ENCODE data around the gene MIPOL1. TPM values are rescaled to one million over a fixed set of nuclear protein-coding genes. Genes with fewer than 3 reads are reported as not detected.

Gene MIPOL1
- total and polyA plus RNA-seq, 4 donors, result 0.51 to 6.6 (median 1.9) TPM

DNA sequence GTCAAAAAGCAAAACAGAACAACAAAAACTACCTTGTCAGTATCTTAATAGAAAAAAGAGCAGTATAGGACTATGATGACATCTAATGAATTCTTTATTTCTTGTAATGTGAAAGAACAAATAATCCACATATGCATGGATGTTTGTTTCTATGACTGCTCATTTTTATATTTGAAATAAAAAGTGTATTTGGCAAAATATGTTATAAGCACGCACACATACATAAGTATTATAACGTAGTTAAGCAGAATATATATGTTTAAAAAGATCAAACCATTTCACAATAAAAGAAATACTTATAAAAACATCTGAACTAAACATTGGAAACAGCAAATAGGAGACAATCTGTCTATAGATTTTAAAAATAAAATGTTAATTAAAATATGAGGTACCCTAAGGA is 74.8 kb downstream of the MIPOL1 start:
- no peak overlapping the region for H3K4me3 ChIP-seq (ENCODE audit: low read depth in 1 of 3, low read length in 3 of 3)
- no peak overlapping the region for H3K27ac ChIP-seq (ENCODE audit: low read depth in 1 of 2, low read length in 2 of 2)
- no peaks in the 10 kb centered on the region for H3K27me3 ChIP-seq (ENCODE audit: control insufficient read depth in 4 of 4, insufficient read depth in 4 of 4, low read length in 3 of 4)
- H3K36me3 ChIP-seq (ENCODE audit: control insufficient read depth in 4 of 4, insufficient read depth in 3 of 4, low read depth in 1 of 4, low read length in 3 of 4), result no peaks in the 10 kb centered on the region
- no peak for DNase-seq (ENCODE audit: low spot score)
- no peaks in the 10 kb centered on the region for H3K9me3 ChIP-seq (ENCODE audit: control insufficient read depth in 4 of 4, low read length in 3 of 4)
- WGBS, result 97% methylated on average over 2 of the region's 2 CpGs
- H3K9ac ChIP-seq (ENCODE audit: low read depth in 1 of 2, low read length in 2 of 2), result no peak overlapping the region
- peaks cover 0 to 5% (median 3%) of the 10 kb centered on the region in 4 donors for H3K4me1 ChIP-seq (ENCODE audit: control insufficient read depth in 4 of 4, insufficient read depth in 4 of 4, low read length in 3 of 4)
- TF ChIP-seq, protein P1, sequence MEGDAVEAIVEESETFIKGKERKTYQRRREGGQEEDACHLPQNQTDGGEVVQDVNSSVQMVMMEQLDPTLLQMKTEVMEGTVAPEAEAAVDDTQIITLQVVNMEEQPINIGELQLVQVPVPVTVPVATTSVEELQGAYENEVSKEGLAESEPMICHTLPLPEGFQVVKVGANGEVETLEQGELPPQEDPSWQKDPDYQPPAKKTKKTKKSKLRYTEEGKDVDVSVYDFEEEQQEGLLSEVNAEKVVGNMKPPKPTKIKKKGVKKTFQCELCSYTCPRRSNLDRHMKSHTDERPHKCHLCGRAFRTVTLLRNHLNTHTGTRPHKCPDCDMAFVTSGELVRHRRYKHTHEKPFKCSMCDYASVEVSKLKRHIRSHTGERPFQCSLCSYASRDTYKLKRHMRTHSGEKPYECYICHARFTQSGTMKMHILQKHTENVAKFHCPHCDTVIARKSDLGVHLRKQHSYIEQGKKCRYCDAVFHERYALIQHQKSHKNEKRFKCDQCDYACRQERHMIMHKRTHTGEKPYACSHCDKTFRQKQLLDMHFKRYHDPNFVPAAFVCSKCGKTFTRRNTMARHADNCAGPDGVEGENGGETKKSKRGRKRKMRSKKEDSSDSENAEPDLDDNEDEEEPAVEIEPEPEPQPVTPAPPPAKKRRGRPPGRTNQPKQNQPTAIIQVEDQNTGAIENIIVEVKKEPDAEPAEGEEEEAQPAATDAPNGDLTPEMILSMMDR (IDR thresholded peaks at IDR 0.05; ENCODE audit: low read depth, low read length, missing input control), result no peak
- TF ChIP-seq, protein P2, sequence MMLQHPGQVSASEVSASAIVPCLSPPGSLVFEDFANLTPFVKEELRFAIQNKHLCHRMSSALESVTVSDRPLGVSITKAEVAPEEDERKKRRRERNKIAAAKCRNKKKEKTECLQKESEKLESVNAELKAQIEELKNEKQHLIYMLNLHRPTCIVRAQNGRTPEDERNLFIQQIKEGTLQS (IDR thresholded peaks at IDR 0.05), result no peak
- TF ChIP-seq HNF4A (conservative IDR thresholded peaks at IDR 0.05), result no peak
- no peak for TF ChIP-seq NR2F2 (IDR thresholded peaks at IDR 0.05)
- no peak for TF ChIP-seq TAF1 (conservative IDR thresholded peaks at IDR 0.05)
- no peak for TF ChIP-seq GABPA (IDR thresholded peaks at IDR 0.05 in 1 of 2, conservative IDR thresholded peaks at IDR 0.05 in 1 of 2)
- TF ChIP-seq EGR1 (IDR thresholded peaks at IDR 0.05; ENCODE audit: low read depth in 2 of 2), result no peak
- TF ChIP-seq, protein P3, sequence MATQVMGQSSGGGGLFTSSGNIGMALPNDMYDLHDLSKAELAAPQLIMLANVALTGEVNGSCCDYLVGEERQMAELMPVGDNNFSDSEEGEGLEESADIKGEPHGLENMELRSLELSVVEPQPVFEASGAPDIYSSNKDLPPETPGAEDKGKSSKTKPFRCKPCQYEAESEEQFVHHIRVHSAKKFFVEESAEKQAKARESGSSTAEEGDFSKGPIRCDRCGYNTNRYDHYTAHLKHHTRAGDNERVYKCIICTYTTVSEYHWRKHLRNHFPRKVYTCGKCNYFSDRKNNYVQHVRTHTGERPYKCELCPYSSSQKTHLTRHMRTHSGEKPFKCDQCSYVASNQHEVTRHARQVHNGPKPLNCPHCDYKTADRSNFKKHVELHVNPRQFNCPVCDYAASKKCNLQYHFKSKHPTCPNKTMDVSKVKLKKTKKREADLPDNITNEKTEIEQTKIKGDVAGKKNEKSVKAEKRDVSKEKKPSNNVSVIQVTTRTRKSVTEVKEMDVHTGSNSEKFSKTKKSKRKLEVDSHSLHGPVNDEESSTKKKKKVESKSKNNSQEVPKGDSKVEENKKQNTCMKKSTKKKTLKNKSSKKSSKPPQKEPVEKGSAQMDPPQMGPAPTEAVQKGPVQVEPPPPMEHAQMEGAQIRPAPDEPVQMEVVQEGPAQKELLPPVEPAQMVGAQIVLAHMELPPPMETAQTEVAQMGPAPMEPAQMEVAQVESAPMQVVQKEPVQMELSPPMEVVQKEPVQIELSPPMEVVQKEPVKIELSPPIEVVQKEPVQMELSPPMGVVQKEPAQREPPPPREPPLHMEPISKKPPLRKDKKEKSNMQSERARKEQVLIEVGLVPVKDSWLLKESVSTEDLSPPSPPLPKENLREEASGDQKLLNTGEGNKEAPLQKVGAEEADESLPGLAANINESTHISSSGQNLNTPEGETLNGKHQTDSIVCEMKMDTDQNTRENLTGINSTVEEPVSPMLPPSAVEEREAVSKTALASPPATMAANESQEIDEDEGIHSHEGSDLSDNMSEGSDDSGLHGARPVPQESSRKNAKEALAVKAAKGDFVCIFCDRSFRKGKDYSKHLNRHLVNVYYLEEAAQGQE (IDR thresholded peaks at IDR 0.05), result no peak
- TF ChIP-seq RXRA (IDR thresholded peaks at IDR 0.05), result no peak
- TF ChIP-seq, protein P4, sequence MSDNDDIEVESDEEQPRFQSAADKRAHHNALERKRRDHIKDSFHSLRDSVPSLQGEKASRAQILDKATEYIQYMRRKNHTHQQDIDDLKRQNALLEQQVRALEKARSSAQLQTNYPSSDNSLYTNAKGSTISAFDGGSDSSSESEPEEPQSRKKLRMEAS (IDR thresholded peaks at IDR 0.05), result no peak
- no peak for TF ChIP-seq SP1 (IDR thresholded peaks at IDR 0.05)
- no peak for TF ChIP-seq JUND (IDR thresholded peaks at IDR 0.05)
- no peak for TF ChIP-seq HNF4G (IDR thresholded peaks at IDR 0.05)

DNA sequence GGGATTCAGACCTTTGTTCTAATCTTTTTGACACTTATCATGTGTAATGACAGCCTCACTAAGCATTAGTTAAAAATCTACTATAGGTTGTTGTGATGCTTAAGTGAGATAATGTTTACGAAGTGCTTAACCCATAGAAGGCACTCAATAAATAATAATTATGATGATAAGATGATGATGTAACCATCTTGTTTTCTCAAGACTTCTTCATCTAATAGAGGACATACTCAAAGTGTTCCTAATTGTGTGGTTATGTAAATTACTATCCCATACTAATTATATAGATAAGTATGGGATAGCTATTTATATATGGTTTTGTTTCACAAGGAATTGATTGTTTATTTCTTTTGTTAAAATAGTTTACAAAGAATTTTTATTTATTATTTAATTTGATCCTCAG is 76.9 kb downstream of the MIPOL1 start:
- Histone ChIP-seq H3K9ac (ENCODE audit: low read depth in 1 of 2, low read length in 2 of 2) (no peak overlapping the region), H3K27me3 (ENCODE audit: control insufficient read depth in 4 of 4, insufficient read depth in 4 of 4, low read length in 3 of 4) (no peaks in the 10 kb centered on the region), H3K9me3 (ENCODE audit: control insufficient read depth in 4 of 4, low read length in 3 of 4) (no peaks in the 10 kb centered on the region), H3K4me3 (ENCODE audit: low read depth in 1 of 3, low read length in 3 of 3) (no peak overlapping the region), H3K27ac (ENCODE audit: low read depth in 1 of 2, low read length in 2 of 2) (no peak overlapping the region), H3K4me1 (ENCODE audit: control insufficient read depth in 4 of 4, insufficient read depth in 4 of 4, low read length in 3 of 4) (peaks cover 0 to 13% (median 8%) of the 10 kb centered on the region in 4 donors), H3K36me3 (ENCODE audit: control insufficient read depth in 4 of 4, insufficient read depth in 3 of 4, low read depth in 1 of 4, low read length in 3 of 4) (no peaks in the 10 kb centered on the region)
- no peak for DNase-seq (ENCODE audit: low spot score)
- 96% methylated on average over 1 of the region's 1 CpG for WGBS
- TF ChIP-seq RAD21 (IDR thresholded peaks at IDR 0.05), result no peak
- TF ChIP-seq, protein P5, sequence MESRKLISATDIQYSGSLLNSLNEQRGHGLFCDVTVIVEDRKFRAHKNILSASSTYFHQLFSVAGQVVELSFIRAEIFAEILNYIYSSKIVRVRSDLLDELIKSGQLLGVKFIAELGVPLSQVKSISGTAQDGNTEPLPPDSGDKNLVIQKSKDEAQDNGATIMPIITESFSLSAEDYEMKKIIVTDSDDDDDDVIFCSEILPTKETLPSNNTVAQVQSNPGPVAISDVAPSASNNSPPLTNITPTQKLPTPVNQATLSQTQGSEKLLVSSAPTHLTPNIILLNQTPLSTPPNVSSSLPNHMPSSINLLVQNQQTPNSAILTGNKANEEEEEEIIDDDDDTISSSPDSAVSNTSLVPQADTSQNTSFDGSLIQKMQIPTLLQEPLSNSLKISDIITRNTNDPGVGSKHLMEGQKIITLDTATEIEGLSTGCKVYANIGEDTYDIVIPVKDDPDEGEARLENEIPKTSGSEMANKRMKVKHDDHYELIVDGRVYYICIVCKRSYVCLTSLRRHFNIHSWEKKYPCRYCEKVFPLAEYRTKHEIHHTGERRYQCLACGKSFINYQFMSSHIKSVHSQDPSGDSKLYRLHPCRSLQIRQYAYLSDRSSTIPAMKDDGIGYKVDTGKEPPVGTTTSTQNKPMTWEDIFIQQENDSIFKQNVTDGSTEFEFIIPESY (IDR thresholded peaks at IDR 0.05), result no peak
- TF ChIP-seq HNF4G (IDR thresholded peaks at IDR 0.05), result no peak
- no peak for TF ChIP-seq FOXA1 (IDR thresholded peaks at IDR 0.05)
- no peak for TF ChIP-seq HNF4A (conservative IDR thresholded peaks at IDR 0.05)
- no peak for TF ChIP-seq FOXA2 (IDR thresholded peaks at IDR 0.05)
- TF ChIP-seq GABPA (IDR thresholded peaks at IDR 0.05 in 1 of 2, conservative IDR thresholded peaks at IDR 0.05 in 1 of 2), result no peak
- TF ChIP-seq, protein P1 (IDR thresholded peaks at IDR 0.05; ENCODE audit: low read depth, low read length, missing input control), result no peak
